Tongue (tissue), 2 donors: Measurements from ENCODE around the gene EXOSC6. TPM values are rescaled to one million over a fixed set of nuclear protein-coding genes. Genes with fewer than 3 reads are reported as not detected.
"Not testable (repeated sequence)": the region's sequence is repeated elsewhere in the genome, so short reads cannot be mapped to it uniquely, and the experiment has no call there.

Experiments used
- DNase-seq: peaks from one replicate; pipeline ENCODE4 v3.0.0-alpha.2; 2015
- total RNA-seq: library from RNA; depleted of rRNA; stranded (reverse); fragments of >200 nt; gene quantifications from one replicate; pipeline ENCODE4 v1.2.3, GENCODE V29; 2014

Gene EXOSC6
- total RNA-seq, result 33.3 TPM

GRCh38 chr16:70251629-70252354 is at the start of gene EXOSC6:
EXOSC6 (minus strand) TSS chr16:70251940; CDS start chr16:70251900, 40 bp downstream.
- DNase-seq, result peak; percentile 97

- no peak for DNase-seq
Measured at GRCh38 chr16:70301121-70301520, 49.4 kb upstream of the EXOSC6 start.

GRCh38 chr16:70298988-70299938 is 47.5 kb upstream of the EXOSC6 start, which contains the start of gene DDX19B:
DDX19B (plus strand) TSS chr16:70299186; CDS start chr16:70299298, 112 bp downstream.
- DNase-seq, result peak; percentile 87

GRCh38 chr16:70295634-70296033 is 43.9 kb upstream of the EXOSC6 start:
- DNase-seq, result no peak

- DNase-seq, result no peak
Measured at GRCh38 chr16:70294385-70295025, 42.8 kb upstream of the EXOSC6 start.

- DNase-seq, result not testable (repeated sequence)
Measured at GRCh38 chr16:70292148-70292547, 40.4 kb upstream of the EXOSC6 start.

GRCh38 chr16:70290949-70291519 is 39.3 kb upstream of the EXOSC6 start:
- no peak for DNase-seq

GRCh38 chr16:70289229-70290094 is 37.7 kb upstream of the EXOSC6 start, which contains the start of gene AARS1:
AARS1 (minus strand) TSS chr16:70289506; CDS start chr16:70282763, 6,743 bp downstream.
- DNase-seq, result peak; percentile 100

- DNase-seq, result not testable (repeated sequence)
Measured at GRCh38 chr16:70287304-70287971, 35.7 kb upstream of the EXOSC6 start.

- no peak for DNase-seq
Measured at GRCh38 chr16:70276392-70276791, 24.7 kb upstream of the EXOSC6 start.

GRCh38 chr16:70271696-70272095 is 20.0 kb upstream of the EXOSC6 start:
- DNase-seq, result no peak

GRCh38 chr16:70270176-70270575 is 18.4 kb upstream of the EXOSC6 start:
- no peak for DNase-seq

- DNase-seq, result no peak
Measured at GRCh38 chr16:70269471-70269870, 17.7 kb upstream of the EXOSC6 start.

- not testable (repeated sequence) for DNase-seq
Measured at GRCh38 chr16:70267922-70268321, 16.2 kb upstream of the EXOSC6 start.

GRCh38 chr16:70267516-70267915 is 15.8 kb upstream of the EXOSC6 start:
- DNase-seq, result peak; percentile 64

GRCh38 chr16:70259903-70260302 is 8.2 kb upstream of the EXOSC6 start:
- not testable (repeated sequence) for DNase-seq

- no peak for DNase-seq
Measured at GRCh38 chr16:70258946-70259345, 7.2 kb upstream of the EXOSC6 start.

- DNase-seq, result no peak
Measured at GRCh38 chr16:70258065-70258464, 6.3 kb upstream of the EXOSC6 start.

GRCh38 chr16:70257391-70257790 is 5.7 kb upstream of the EXOSC6 start:
- DNase-seq, result no peak

- DNase-seq, result no peak
Measured at GRCh38 chr16:70255574-70255973, 3.8 kb upstream of the EXOSC6 start.

GRCh38 chr16:70254965-70255286 is 3.2 kb upstream of the EXOSC6 start:
- DNase-seq, result no peak
